RWPE1 (cell line): ENCODE results near the gene MBD3.

Source experiments
- CTCF ChIA-PET: fragments of 350-600 bp; sonication (Branson Sonifier 250); formaldehyde crosslinking; extraction: SDS; loops from one replicate; lab custom pipeline; 2021; lab: Yijun Ruan, JAX
- POLR2A ChIA-PET: fragments of 400-600 bp; formaldehyde crosslinking; extraction: SDS; loops from one replicate; lab custom pipeline; 2020; ENCODE audit warnings: antibody characterized with exemption; ENCODE audit not compliant: low non-redundant PET; lab: Yijun Ruan, JAX
- DNase-seq: peaks from one replicate; pipeline ENCODE4 v3.0.0; 2012; ENCODE audit warnings: low spot score
- H3K27ac ChIP-seq: fragments of 450-650 bp; 2 replicates; pipeline ENCODE4 v1.5.1; 2017
- CTCF ChIP-seq: fragments of 450-650 bp; conservative IDR thresholded peaks from 2 replicates; pipeline ENCODE4 v1.5.1; 2017; ENCODE audit warnings: low read depth, mild to moderate bottlenecking

MBD3 gene

GRCh38 chr19:1576242-1577089 lies 16.2 kb downstream of the MBD3 start:
- peak overlapping the region; percentile 31 for H3K27ac ChIP-seq
- no peak for TF ChIP-seq CTCF
- DNase-seq: no peak
- ChIA-PET POLR2A (interaction anchor here (0.6 kb wide), 1 partner anchor 18 kb away, joined by 3 read pairs; no protein-coding TSS in a partner anchor), CTCF (interaction anchor here (0.7 to 1.6 kb wide), 2 partner anchors 13 to 30 kb away, joined by 3 to 4 read pairs; no protein-coding TSS in a partner anchor)

- no peak for TF ChIP-seq CTCF
Measured at GRCh38 chr19:1575323-1576241, 17.1 kb downstream of the MBD3 start.

GRCh38 chr19:1574354-1575136 lies 18.1 kb downstream of the MBD3 start:
- CTCF ChIA-PET: interaction anchor here (1.6 kb wide), 1 partner anchor 28 kb away, joined by 4 read pairs; no protein-coding TSS in a partner anchor
- H3K27ac ChIP-seq: no peak overlapping the region
- no peak for TF ChIP-seq CTCF
- POLR2A ChIA-PET: no interaction called here
- no peak for DNase-seq

More at GRCh38 chr19:1575323-1576241, 17.1 kb downstream of the MBD3 start:
- DNase-seq: no peak
- CTCF ChIA-PET: interaction anchor here (0.7 to 1.6 kb wide), 2 partner anchors 14 to 29 kb away, joined by 3 to 4 read pairs; no protein-coding TSS in a partner anchor
- H3K27ac ChIP-seq: peak overlapping the region; percentile 31
- POLR2A ChIA-PET: no interaction called here

- TF ChIP-seq CTCF: no peak
- ChIA-PET CTCF (no interaction called here), POLR2A (no interaction called here)
- DNase-seq: no peak
- peak overlapping the region; percentile 11; the same call in 1 of the 2 replicates for H3K27ac ChIP-seq
Measured at GRCh38 chr19:1572795-1573194, 19.9 kb downstream of the MBD3 start.

GRCh38 chr19:1571358-1571757 lies 21.3 kb downstream of the MBD3 start:
- CTCF ChIA-PET: no interaction called here
- TF ChIP-seq CTCF: no peak
- POLR2A ChIA-PET: no interaction called here
- DNase-seq: no peak
- no peak overlapping the region for H3K27ac ChIP-seq
